Measurements from ENCODE around the gene SMOC1.

The SMOC1 gene

DNA sequence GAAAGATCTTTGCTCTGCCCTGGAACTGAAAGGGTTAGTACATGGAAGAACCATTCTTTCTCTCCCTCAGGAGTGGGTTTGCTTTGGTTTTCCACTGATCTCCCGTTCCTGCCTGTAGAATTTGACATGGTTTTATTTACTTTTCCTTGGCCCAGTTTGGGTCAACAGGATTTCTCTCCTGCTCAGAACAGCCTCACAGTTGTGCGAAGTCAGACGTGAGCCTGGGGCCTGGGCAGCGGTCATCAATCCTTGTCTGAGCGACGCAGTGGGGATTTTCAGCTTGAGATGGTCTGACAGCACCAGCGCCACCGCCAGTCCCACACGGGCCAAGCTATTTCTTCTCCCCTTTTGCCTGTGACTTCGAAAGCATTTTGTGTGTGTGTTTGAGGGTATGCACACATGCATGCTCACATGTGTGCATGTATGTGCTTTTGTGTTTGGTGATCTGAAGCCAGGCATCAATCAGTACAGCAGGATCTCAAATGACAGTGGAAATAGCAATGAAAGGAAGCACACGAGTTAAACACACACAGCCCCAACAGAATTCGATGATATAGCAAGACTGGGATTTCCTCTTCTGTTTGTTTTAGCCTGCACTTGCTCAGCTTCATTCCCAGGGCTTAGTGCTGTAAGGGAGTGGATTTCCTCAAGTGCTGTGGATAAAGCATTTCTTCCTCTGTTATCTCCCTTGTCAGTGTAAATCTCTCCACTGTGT lies 58.3 kb downstream of the SMOC1 start:
- H3K4me3 ChIP-seq (ENCODE audit: low read depth, low read length): no peak overlapping the region

DNA sequence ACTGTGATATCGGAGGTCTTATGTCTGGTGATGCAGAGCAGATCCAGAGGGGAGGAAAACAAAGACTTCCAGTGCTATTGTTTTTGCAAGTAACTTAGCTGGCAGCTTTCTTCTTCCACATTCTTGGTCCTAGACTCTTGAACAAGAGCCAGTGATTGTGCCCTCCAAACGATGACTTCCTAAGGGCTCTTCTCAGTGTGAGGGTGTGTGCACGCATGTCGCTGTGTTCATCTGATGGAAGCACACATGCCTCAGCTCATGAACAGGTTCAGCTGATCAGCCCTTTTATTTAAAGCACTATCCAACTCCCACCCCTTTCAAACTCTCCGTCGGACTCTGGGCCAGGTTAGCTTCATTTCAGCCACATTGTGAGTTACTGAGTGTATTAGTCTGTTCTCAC lies 59.5 kb downstream of the SMOC1 start:
- no peak overlapping the region for H3K4me3 ChIP-seq (ENCODE audit: low read depth, low read length)

DNA sequence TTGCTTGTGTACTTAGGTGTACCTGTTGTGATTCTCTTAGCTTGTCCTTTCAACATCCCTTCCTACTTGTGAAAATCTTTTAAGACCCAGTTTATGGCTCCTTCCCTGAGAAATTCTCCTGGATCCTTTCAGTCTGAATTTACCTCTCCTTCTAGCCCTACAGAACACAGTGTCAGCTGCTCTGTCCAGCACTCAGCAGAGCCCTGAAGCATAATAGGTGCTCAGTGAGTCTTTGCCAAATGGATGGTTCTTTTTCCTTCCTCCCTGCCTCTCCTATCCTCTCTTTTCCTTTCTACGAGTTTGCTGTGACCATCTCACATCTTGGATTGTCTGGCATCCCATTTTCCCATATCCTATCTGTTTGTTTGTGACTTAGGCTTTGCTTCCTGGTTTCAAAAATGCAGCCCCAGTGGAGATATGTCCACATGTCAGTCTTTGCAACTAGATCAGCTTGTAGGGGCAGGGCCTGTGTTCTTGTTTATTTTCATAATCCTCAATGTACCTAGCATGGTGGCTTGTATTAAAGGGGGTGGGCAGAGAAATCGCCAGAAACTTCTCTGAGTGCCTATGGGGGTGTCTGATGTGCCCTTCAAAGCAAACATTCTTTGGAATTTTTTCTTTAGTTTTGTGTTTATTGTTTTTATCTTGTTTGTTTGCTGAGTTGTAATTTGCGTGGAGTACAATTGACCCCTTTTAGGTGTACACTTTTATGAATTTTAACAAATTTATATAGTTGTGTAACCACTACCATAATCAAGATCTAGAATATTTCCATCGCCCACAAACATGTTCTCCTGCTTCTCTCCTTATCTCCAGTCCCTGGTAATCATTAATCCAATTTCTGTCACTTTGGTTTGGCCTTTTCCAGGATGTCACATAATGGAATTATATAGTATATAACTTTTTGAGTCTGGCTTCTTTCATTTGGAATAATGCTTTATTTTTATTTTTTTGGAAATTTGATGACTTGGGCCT lies 62.8 kb downstream of the SMOC1 start:
- no peak overlapping the region for H3K4me3 ChIP-seq (ENCODE audit: low read depth, low read length)

DNA sequence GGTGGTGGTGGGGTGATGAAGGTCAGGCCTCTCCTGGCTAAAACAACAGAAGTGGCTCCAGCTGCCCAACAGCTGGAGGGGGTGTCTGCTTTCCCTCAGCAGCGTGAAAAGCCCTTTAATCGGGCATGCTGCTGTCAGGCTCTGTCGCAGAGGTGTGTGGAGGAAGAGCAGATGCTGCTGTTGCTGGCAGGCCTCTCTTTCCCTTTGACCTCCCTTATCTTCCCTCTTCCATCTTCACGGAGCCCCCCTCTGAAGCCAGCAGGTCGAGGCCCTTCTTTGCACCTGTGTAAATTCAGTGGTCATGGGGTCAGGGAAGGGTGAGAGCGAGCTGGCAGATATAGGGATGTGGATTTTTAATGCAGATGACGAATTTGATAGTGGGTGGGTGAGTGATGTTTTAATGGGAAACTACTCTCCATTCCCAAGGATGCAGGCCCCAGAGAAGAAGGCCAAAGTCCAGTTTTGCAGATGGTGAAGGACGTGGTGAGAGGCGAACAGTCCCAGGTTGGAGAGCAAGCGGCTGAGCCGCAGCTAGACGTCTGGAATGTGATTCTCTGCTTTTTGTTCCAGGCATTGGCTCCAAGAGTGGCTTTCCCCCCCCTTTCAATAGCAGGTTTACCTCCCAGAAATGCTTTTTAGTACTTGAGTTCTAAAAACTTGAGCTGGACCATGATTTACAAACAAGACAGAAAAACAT lies 64.0 kb downstream of the SMOC1 start:
- H3K4me3 ChIP-seq (ENCODE audit: low read depth, low read length): no peak overlapping the region

DNA sequence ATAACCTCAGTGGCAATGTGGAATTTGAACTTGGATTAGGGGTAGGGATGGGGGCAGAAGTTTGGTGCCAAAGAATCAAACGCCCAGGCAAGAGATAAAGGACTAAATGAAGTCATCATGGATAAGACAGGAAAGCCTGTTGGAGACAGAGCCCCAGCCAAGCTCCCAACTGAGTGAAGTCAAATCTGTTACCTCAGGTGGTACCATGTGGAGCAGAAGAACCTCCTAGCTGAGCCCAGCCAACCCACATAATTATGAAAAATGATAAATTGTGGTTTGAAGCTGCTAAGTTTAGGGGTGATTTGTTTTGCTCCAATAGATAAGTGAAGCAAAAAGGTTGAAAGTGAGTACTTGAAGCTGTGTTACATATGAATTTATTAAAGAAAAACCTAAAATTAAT lies 66.1 kb downstream of the SMOC1 start:
- no peak overlapping the region for H3K4me3 ChIP-seq (ENCODE audit: low read depth, low read length)

DNA sequence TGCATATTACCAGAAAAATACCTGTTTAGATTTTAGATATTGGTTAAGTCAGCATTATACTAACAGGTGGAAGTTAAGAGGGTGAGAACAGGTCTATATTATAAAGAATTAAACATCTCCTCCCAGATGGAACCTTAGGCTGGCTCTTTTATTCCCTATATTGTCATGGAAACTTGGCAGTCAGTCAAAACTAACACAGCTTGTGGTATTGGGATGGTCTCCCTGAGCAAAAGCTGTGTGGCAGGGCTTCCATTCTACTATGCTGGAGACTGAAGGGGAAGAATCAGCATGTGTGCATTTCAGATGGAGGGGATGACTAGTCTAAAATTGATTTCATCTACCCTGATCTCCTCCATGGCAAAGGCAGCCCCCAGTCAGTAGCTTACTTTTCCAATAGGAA lies 66.7 kb downstream of the SMOC1 start:
- no peak overlapping the region for H3K4me3 ChIP-seq (ENCODE audit: low read depth, low read length)

DNA sequence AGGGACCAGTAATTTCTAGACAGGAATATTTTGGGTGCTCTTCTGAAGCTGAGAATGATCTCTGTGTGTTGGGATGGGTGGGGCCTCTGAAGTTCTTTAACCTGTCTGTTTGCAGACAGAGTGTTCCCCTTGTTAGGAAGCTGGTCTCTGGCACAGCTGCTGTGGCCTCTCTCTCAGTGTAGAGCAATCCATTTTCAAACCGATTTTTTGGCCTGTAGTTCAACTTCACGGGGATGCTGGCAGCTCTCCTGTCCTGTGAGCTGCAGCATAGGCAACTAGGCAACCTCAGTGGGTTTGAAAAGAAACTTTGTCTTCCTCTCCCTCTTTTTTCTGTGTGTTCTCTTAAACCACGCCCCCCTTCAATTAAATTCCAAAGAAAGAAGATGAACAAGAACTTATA lies 69.1 kb downstream of the SMOC1 start:
- no peak overlapping the region for H3K4me3 ChIP-seq (ENCODE audit: low read depth, low read length)

DNA sequence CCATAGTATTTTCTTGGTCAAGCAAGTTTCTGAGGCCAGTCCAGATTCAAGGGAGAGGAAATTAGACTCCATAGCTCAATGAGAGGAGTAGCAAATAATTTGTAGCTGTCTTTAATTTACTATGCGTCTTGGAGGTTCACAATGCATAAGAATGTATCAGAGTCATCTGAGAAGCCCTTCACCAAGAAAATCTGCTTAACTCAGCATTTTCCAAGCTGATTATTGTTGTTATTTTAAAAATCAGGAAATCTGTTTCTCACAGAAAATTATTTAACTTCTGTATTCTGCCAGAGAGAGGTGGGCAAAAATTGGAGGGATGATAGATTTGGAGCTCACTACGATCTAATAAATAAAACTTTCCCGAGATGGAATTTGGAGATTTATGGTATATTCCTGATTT lies 72.0 kb downstream of the SMOC1 start:
- no peak overlapping the region for H3K4me3 ChIP-seq (ENCODE audit: low read depth, low read length)

DNA sequence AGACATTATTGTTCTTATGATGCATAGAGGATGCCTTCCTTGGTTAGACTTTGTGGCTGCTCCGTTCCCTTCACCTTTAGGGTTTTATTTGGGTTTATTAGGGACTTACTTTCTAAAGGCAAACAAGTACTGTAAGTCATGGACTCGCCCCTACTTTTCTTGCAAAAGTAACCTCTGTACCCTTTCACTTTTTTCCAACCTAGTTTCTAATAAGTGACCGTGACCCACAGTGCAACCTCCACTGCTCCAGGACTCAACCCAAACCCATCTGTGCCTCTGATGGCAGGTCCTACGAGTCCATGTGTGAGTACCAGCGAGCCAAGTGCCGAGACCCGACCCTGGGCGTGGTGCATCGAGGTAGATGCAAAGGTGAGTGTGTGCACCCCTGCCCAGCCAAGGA lies 72.7 kb downstream of the SMOC1 start:
- H3K4me3 ChIP-seq (ENCODE audit: low read depth, low read length): no peak overlapping the region

DNA sequence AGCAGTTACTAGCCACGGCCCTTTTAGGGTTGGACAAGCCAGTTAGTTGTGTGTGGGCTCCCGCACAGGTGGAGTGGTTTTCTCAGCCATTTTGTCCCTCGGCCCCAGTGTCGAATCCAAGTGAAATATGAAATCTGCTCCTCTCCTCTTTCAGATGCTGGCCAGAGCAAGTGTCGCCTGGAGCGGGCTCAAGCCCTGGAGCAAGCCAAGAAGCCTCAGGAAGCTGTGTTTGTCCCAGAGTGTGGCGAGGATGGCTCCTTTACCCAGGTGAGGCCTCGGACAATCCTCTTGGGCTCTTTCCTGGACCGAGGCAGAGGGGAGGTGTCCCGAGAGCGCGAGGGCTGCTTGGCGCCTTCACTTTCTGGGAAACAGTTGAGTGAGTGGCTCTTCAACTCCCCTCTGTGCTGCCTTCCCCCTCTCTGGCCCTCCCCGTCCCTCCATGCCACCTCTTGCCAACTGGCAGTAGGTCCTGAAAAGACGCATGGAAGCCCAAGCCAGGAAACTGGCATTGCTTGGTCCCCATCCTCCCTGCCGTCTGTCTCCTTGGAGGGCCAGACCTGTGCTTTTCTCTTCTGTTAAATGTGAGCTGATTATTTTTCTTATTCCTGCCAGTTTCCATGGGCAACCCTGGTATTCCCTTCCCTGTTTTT lies 74.2 kb downstream of the SMOC1 start:
- no peak overlapping the region for H3K4me3 ChIP-seq (ENCODE audit: low read depth, low read length)

DNA sequence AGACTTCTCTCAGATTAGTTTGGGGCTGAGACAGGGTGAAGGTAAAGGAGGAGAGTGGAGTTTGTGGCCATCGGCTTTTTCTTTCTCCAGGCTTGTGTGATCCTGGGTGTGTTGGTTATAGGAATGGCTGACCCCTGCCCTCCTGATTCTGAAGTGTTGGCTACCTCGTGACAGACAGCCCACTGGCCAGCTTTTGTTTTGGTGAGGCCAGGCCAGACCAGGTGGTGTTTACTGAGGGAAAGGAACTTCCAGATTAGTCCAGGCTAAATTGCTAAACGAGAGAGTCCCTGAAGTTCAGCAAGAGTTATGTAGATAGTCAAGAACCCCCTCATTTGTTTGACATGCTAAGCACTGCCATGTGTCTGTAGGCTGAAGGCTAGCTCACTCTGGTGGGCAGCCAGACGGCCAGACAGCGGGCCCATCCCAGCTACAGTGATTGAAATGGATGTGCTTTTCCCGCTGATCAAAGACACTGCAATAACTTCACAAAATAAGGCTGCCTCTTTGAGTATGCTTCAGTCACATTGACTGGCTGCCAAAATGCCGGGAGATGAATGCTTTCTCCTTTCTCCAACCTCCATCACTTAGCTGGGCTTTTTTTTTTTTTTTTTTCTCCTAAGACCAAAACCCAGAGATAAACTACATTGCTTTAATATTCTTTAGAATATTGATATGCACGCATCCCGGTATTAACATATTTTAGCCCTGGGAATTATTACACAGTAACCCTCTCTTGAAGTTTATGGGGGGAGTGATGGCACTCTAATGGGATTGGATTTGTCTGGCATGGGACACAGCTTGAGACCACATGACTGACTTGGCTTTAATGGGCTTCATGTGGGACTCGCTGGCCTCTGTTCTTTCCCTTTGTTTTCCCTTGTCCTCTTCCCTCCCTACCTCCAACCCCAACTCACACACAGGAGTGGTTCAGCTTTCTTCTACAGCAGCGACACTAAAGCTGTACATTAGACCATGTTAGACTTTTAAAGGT lies 76.9 kb downstream of the SMOC1 start:
- H3K4me3 ChIP-seq (ENCODE audit: low read depth, low read length): no peak overlapping the region

DNA sequence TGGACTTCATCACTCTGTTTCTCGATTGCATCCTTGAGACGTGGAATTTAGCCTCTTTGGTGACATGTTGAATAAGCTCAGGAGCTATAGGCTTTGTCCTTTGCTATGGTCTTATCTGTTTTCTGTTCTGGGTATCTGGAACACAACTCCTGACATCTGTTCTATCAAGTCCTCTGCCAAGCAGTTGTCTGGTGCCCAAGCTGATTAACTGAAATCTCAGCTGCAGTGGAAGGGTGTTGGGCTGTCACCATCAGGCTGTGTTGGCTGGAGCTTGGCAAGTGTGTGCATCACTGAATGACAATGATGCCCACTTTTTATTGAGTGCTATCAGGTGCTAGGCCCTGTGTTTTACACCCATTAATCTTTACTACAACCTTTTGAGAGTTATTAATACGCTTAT lies 77.8 kb downstream of the SMOC1 start:
- no peak overlapping the region for H3K4me3 ChIP-seq (ENCODE audit: low read depth, low read length)

DNA sequence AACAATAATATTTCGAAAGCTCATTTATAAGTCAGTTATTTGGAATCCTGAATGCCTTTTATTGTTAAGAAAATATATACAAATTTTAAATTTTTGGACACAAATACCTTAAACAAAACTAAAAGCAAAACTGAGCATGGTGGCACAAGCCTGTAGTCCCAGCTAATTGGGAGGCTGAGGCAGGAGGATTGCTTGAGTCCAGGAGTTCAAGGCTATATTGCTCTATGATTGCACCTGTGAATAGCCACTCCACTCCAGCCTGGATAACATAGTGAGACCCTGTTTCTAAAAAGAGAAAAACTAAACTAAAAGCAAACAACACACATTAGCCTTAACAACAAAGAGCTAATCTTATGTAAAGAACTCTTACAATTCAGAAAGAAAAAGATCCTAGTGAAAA lies 78.8 kb downstream of the SMOC1 start:
- H3K4me3 ChIP-seq (ENCODE audit: low read depth, low read length): no peak overlapping the region

DNA sequence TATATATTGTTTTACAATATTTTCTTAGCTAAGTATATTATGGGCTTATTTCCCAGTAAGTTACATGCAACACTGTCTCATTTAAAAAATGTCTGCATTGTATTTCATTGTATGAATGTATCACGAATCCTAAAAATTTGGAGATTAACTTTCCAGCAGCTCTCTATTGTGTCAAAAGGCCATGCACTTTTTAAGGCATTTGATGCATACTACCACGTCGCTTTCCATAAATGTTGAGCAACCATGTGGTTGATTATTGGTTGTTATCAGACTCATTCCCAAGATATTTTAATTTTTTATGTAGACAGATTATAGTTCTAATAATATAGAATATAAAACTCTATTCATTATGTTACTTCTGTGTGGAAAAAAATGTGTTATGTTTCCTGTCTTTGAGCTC lies 79.9 kb downstream of the SMOC1 start:
- no peak overlapping the region for H3K4me3 ChIP-seq (ENCODE audit: low read depth, low read length)

DNA sequence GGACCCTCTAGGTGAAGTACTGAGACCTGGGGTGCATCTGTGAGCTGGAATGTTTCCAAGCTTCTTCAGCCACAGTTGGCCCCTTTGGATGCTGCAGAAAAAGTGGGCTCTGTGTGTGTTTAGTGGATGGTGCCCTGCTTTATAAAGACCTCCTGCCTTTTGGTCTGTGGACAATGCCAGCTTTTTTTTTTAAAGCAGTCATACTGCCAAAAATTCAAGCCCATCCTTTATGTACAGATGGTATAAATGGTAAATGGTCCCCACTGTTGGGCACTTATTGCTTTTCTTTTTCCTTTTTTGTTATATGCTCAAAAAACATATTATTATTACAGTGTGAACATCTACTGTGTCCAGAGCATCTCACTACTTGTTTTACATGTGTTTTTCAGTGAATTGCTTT lies 81.1 kb downstream of the SMOC1 start:
- H3K4me3 ChIP-seq (ENCODE audit: low read depth, low read length): no peak overlapping the region

DNA sequence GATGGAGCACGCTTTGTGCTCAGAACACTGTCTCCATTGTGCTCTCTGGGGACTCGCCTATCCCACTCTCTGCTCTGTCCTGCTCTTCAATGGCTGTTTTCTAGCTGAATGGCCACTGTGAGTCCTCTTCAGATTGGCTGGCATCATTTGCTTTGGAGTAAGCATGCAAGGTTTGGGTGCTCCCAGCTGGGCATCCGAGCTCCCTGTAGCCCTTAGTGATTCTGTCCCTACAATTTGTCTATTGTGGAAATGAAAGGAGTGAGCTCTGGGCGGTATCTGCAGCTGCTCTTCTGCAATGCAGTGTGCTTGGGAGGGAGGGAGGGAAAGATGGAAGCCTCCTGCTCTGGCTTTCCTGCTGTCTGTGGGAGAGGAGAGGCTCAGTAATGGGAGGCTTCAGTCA lies 84.8 kb downstream of the SMOC1 start:
- no peak overlapping the region for H3K4me3 ChIP-seq (ENCODE audit: low read depth, low read length)

DNA sequence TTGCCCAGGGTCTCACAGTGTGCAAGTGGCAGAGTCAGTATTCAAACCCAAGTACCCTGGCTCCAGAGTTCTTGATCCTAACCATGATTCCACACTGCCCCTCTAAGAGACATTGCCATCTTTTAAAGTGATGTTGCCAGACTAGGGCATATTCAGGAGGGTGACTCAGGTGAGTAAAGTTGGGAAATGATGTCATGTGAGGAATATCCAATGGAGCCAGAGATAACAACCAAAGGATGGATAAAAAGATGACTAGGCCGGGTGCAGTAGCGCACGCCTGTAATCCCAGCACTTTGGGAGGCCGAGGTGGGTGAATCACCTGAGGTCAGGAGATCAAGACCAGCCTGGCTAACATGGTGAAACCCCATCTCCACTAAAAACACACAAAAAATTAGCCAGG lies 85.6 kb downstream of the SMOC1 start:
- no peak overlapping the region for H3K4me3 ChIP-seq (ENCODE audit: low read depth, low read length)

DNA sequence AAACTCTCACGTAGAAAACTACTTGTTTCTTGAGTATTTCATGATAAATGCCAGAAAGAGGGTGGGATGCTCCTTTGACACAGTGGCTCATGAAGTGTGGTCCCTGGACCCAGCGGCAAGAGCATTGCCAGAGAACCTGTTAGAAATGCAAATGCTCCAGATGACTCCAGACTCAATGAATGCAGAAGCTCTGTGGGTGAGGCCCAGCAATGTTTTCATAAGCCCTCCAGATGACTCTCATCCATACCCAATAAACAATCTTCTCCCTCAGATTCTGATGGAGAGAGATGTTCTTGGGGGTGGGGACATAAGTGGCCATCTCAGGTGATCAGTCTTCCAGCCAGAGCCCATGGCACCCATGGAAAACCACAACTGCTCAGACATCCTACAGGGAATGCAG lies 88.9 kb downstream of the SMOC1 start:
- no peak overlapping the region for H3K4me3 ChIP-seq (ENCODE audit: low read depth, low read length)

DNA sequence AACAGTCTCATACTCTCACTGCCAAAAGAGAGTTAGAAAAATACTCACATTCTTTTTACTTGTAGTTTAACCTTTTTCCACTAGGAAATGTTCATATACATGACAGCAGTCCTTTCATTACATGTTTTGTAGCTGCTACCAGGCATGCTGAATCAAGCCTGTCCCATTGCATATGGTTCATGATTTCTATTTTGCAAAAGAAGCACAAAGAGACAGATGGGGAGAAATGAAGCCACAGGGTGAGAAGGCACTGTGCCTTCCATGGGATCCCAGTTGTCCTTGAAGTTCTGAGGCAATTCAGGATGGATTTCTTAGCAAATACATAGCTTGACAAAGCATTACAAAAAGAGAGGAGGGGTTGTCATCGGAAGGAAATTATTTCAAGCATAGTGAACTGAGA lies 89.5 kb downstream of the SMOC1 start:
- H3K4me3 ChIP-seq (ENCODE audit: low read depth, low read length): no peak overlapping the region

DNA sequence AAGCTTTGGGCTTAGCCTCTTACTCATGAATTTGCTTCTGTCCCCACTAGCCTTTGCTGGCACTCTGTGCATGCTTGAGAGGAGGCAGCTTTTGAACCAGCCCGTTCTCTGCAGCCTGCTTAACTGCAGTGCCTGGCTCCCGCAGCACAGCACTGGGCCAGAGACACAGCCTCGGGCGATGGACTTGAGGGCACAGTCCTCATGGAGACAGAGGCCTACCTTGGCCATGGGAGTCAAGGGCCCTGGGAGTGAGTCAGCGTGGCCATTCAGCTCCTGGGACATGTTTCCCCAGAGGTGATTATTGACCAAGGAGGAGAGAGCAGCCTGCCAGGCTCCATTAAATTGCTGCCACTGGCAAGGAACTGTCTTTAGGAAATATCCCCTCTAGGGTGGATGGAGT lies 93.5 kb downstream of the SMOC1 start:
- H3K4me3 ChIP-seq (ENCODE audit: low read depth, low read length): no peak overlapping the region
